ENCODE measurements around the gene TMUB2.

The TMUB2 gene

GRCh38 chr17:44176671-44177501, 9.9 kb upstream of the TMUB2 start:
- no peak for DNase-seq

GRCh38 chr17:44177640-44178039, 9.1 kb upstream of the TMUB2 start:
- DNase-seq, result no peak

- no peak for DNase-seq
These were observed 8.6 kb upstream of the TMUB2 start for GRCh38 chr17:44178133-44178532.

- no peak for DNase-seq
These were observed 3.7 kb upstream of the TMUB2 start for GRCh38 chr17:44183024-44183423.

GRCh38 chr17:44184212-44184810, 2.5 kb upstream of the TMUB2 start:
- no peak for DNase-seq

- no peak for DNase-seq
These were observed 543 bp downstream of the TMUB2 start for GRCh38 chr17:44187131-44187899.

GRCh38 chr17:44188576-44189403, 2.0 kb downstream of the TMUB2 start:
- no peak for DNase-seq

- DNase-seq, result no peak
These were observed 3.7 kb downstream of the TMUB2 start for GRCh38 chr17:44190481-44190880.

GRCh38 chr17:44191369-44191768, 4.6 kb downstream of the TMUB2 start:
- no peak for DNase-seq

GRCh38 chr17:44191941-44192496, 5.2 kb downstream of the TMUB2 start:
- no peak for DNase-seq

GRCh38 chr17:44192750-44193149, 6.0 kb downstream of the TMUB2 start:
- DNase-seq, result no peak

- no peak for DNase-seq
These were observed 6.7 kb downstream of the TMUB2 start for GRCh38 chr17:44193326-44194084.

- no peak for DNase-seq
These were observed 10.3 kb downstream of the TMUB2 start for GRCh38 chr17:44197107-44197506.

GRCh38 chr17:44197980-44198720, 11.4 kb downstream of the TMUB2 start:
- peak; percentile 67 for DNase-seq

GRCh38 chr17:44198721-44199552, 12.2 kb downstream of the TMUB2 start:
- DNase-seq, result peak; percentile 69

- DNase-seq, result peak; percentile 99
These were observed 13.0 kb downstream of the TMUB2 start, which contains the start of gene ATXN7L3 for GRCh38 chr17:44199553-44200477. ATXN7L3 (minus strand) TSS chr17:44199884; CDS start chr17:44198070, 1,814 bp downstream.

- DNase-seq, result no peak
These were observed 13.8 kb downstream of the TMUB2 start for GRCh38 chr17:44200478-44201155.

- no peak for DNase-seq
These were observed 16.0 kb downstream of the TMUB2 start for GRCh38 chr17:44202756-44203155.

All from fibroblast of skin of abdomen (primary cell).